IMR-90 (cell line): ENCODE measurements around the gene DACT2. TPM values are rescaled to one million over a fixed set of nuclear protein-coding genes. Genes with fewer than 3 reads are reported as not detected.

ENCODE experiments used
- ATAC-seq: fragments of 200-7000 bp; cut with Tn5 transposase; 2 replicates; pipeline ENCODE4 v1.9.1; 2020; ENCODE audit warnings: low read depth, mild to moderate bottlenecking, moderate library complexity
- BruUV-seq: library from RNA; stranded (reverse); fragments of 400-500 nt; replicated peaks from 2 replicates; lab custom pipeline; 2021; lab: Mats Ljungman, UMichigan
- CTCF ChIA-PET: fragments of 300-600 bp; formaldehyde crosslinking; extraction: SDS; loops from one replicate; lab custom pipeline; 2021; ENCODE audit warnings: antibody characterized with exemption; lab: Yijun Ruan, JAX
- POLR2A ChIA-PET: fragments of 300-600 bp; sonication (Branson Sonifier 250); formaldehyde crosslinking; loops from one replicate; lab custom pipeline; 2022; ENCODE audit warnings: antibody characterized with exemption; ENCODE audit not compliant: unreplicated experiment; lab: Charles Lee
- DNase-seq: peaks from one replicate; pipeline ENCODE4 v3.0.0; 2013
- H2AFZ ChIP-seq: replicated peaks from 2 replicates; pipeline ENCODE3; 2013; ENCODE audit warnings: low read length, mild to moderate bottlenecking; ENCODE audit not compliant: poor library complexity
- H2AK5ac ChIP-seq: 2 replicates; pipeline ENCODE4 v1.6.1; 2013; ENCODE audit warnings: low read depth, low read length, inconsistent platforms
- H2AK9ac ChIP-seq: replicated peaks from 2 replicates; pipeline ENCODE3; 2013; ENCODE audit warnings: mild to moderate bottlenecking, low read depth, low read length, moderate library complexity; ENCODE audit not compliant: poor library complexity
- H2BK120ac ChIP-seq: 2 replicates; pipeline ENCODE4 v1.6.1; 2013; ENCODE audit warnings: low read depth, low read length, inconsistent platforms
- H2BK15ac ChIP-seq: 3 replicates; pipeline ENCODE4 v1.6.1; 2013; ENCODE audit warnings: low read depth, low read length, inconsistent platforms
- H2BK20ac ChIP-seq: 2 replicates; pipeline ENCODE4 v1.6.1; 2013; ENCODE audit warnings: low read depth, mild to moderate bottlenecking, inconsistent platforms, low read length, moderate library complexity
- H2BK5ac ChIP-seq: 2 replicates; pipeline ENCODE4 v1.6.1; 2013; ENCODE audit warnings: mild to moderate bottlenecking, low read depth, low read length, inconsistent platforms; ENCODE audit not compliant: poor library complexity, severe bottlenecking
- H3K14ac ChIP-seq: replicated peaks from 2 replicates; pipeline ENCODE4 v1.6.1; 2013; ENCODE audit warnings: low read depth, low read length, inconsistent platforms
- H3K18ac ChIP-seq: 2 replicates; pipeline ENCODE4 v1.6.1; 2013; ENCODE audit warnings: low read depth, low read length, control low read depth
- H3K23ac ChIP-seq: 2 replicates; pipeline ENCODE4 v1.6.1; 2013; ENCODE audit warnings: low read depth, low read length, inconsistent platforms
- H3K27ac ChIP-seq: 2 replicates; pipeline ENCODE4 v1.5.1; 2013; ENCODE audit warnings: mild to moderate bottlenecking, control low read depth, low read length; ENCODE audit not compliant: insufficient read depth
- H3K27me3 ChIP-seq: 2 replicates; pipeline ENCODE4 v1.6.1; 2013; ENCODE audit warnings: low read length; ENCODE audit not compliant: control insufficient read depth, insufficient read depth
- H3K36me3 ChIP-seq: 2 replicates; pipeline ENCODE4 v1.6.1; 2013; ENCODE audit warnings: low read length, mixed read lengths; ENCODE audit not compliant: control insufficient read depth, insufficient read depth
- H3K4ac ChIP-seq: 2 replicates; pipeline ENCODE4 v1.6.1; 2013; ENCODE audit warnings: low read depth, low read length, inconsistent platforms
- H3K4me1 ChIP-seq: 2 replicates; pipeline ENCODE4 v1.6.1; 2013; ENCODE audit warnings: low read length, mixed read lengths; ENCODE audit not compliant: control insufficient read depth, insufficient read depth
- H3K4me2 ChIP-seq: 2 replicates; pipeline ENCODE4 v1.6.1; 2013; ENCODE audit warnings: low read depth, mild to moderate bottlenecking, control low read depth, low read length, moderate library complexity
- H3K4me3 ChIP-seq: 2 replicates; pipeline ENCODE4 v1.5.1; 2013; ENCODE audit warnings: low read depth, mild to moderate bottlenecking, control low read depth, low read length, moderate library complexity; ENCODE audit not compliant: insufficient read depth
- H3K56ac ChIP-seq: 2 replicates; pipeline ENCODE4 v1.6.1; 2013; ENCODE audit warnings: low read length, inconsistent platforms; ENCODE audit not compliant: insufficient read depth; ENCODE audit errors: extremely low read depth
- H3K79me1 ChIP-seq, 2 experiments: 2 replicates each; pipeline ENCODE4 v1.6.1; 2013; ENCODE audit warnings: low read length in 2 of 2, inconsistent platforms in 1 of 2, low read depth in 1 of 2
- H3K9ac ChIP-seq: 2 replicates; pipeline ENCODE4 v1.6.1; 2013; ENCODE audit warnings: low read depth, low read length, control low read depth
- H3K9me1 ChIP-seq: 2 replicates; pipeline ENCODE4 v1.6.1; 2013; ENCODE audit warnings: low read length, inconsistent platforms; ENCODE audit not compliant: insufficient read depth
- H3K9me3 ChIP-seq: 2 replicates; pipeline ENCODE4 v1.6.1; 2013; ENCODE audit warnings: low read length; ENCODE audit not compliant: control insufficient read depth, insufficient read depth
- H4K20me1 ChIP-seq: 2 replicates; pipeline ENCODE4 v1.6.1; 2013; ENCODE audit warnings: low read length, inconsistent platforms; ENCODE audit not compliant: insufficient read depth
- H4K5ac ChIP-seq: 2 replicates; pipeline ENCODE4 v1.6.1; 2013; ENCODE audit warnings: mild to moderate bottlenecking, low read depth, low read length, control low read depth
- H4K8ac ChIP-seq, 2 experiments: 2 replicates each; pipeline ENCODE4 v1.6.1; 2013; ENCODE audit warnings: low read depth in 2 of 2, low read length in 2 of 2, control low read depth in 1 of 2, inconsistent platforms in 1 of 2
- H4K91ac ChIP-seq: 2 replicates; pipeline ENCODE4 v1.6.1; 2013; ENCODE audit warnings: low read depth, low read length, inconsistent platforms; ENCODE audit not compliant: insufficient read depth
- BHLHE40 ChIP-seq: fragments of 150-350 bp; IDR thresholded peaks from 2 replicates; pipeline ENCODE4 v1.6.1; 2016; ENCODE audit warnings: mild to moderate bottlenecking, low read depth, low read length
- CEBPB ChIP-seq: IDR thresholded peaks from 2 replicates; pipeline ENCODE4 v1.6.1; 2012; ENCODE audit warnings: low read depth, low read length, improper control_type of control experiment
- CHD1 ChIP-seq: IDR thresholded peaks from 2 replicates; pipeline ENCODE4 v1.6.1; 2012; ENCODE audit warnings: low read depth, low read length, improper control_type of control experiment
- CTCF ChIP-seq: conservative IDR thresholded peaks from 2 replicates; pipeline ENCODE4 v1.5.1; 2012; ENCODE audit warnings: mild to moderate bottlenecking, low read depth, low read length, improper control_type of control experiment
- ELK1 ChIP-seq: fragments of 150-350 bp; IDR thresholded peaks from 2 replicates; pipeline ENCODE4 v1.6.1; 2016; ENCODE audit warnings: low read depth, mild to moderate bottlenecking, low read length, moderate library complexity, borderline replicate concordance
- FOS ChIP-seq: fragments of 150-350 bp; IDR thresholded peaks from 2 replicates; pipeline ENCODE4 v1.6.1; 2016; ENCODE audit warnings: low read depth, low read length
- MAFK ChIP-seq: IDR thresholded peaks from 2 replicates; pipeline ENCODE4 v1.6.1; 2012; ENCODE audit warnings: low read depth, low read length, improper control_type of control experiment
- MAZ ChIP-seq: IDR thresholded peaks from 2 replicates; pipeline ENCODE4 v1.6.1; 2012; ENCODE audit warnings: low read depth, mild to moderate bottlenecking, low read length, improper control_type of control experiment, moderate library complexity, borderline replicate concordance
- MXI1 ChIP-seq: IDR thresholded peaks from 2 replicates; pipeline ENCODE4 v1.6.1; 2012; ENCODE audit warnings: low read depth, mild to moderate bottlenecking, low read length, moderate library complexity, borderline replicate concordance
- NFE2L2 ChIP-seq: fragments of 150-350 bp; IDR thresholded peaks from 2 replicates; pipeline ENCODE4 v1.6.1; 2016; ENCODE audit warnings: low read depth, mild to moderate bottlenecking, low read length
- POLR2A ChIP-seq: IDR thresholded peaks from 2 replicates; pipeline ENCODE4 v1.6.1; 2012; ENCODE audit warnings: mild to moderate bottlenecking, low read depth, low read length
- RAD21 ChIP-seq: IDR thresholded peaks from 2 replicates; pipeline ENCODE4 v1.6.1; 2012; ENCODE audit warnings: low read length, improper control_type of control experiment
- RCOR1 ChIP-seq: IDR thresholded peaks from 2 replicates; pipeline ENCODE4 v1.6.1; 2012; ENCODE audit warnings: mild to moderate bottlenecking, low read length, improper control_type of control experiment; ENCODE audit not compliant: insufficient replicate concordance
- RFX5 ChIP-seq: IDR thresholded peaks from 2 replicates; pipeline ENCODE4 v1.8.0; 2012; ENCODE audit warnings: low read depth, mild to moderate bottlenecking, low read length, moderate library complexity
- SMC3 ChIP-seq: fragments of 150-350 bp; IDR thresholded peaks from 2 replicates; pipeline ENCODE4 v1.6.1; 2016; ENCODE audit warnings: low read depth, mild to moderate bottlenecking, antibody characterized with exemption, low read length, moderate library complexity
- WGBS, 2 experiments: methylation state at CpG; one replicate each; pipeline versions ENCODE4 v1.1.5 to v1.1.7; 2013; ENCODE audit warnings: missing lambda C conversion rate in 2 of 2; ENCODE audit not compliant: insufficient read length in 1 of 2; ENCODE audit errors: extremely low coverage in 2 of 2; 5-methylcytosine and 5-hydroxymethylcytosine counted together
- dilution Hi-C: fragments of 300-500 bp; cut with HindIII; formaldehyde crosslinking; loops from one replicate; pipeline ENCODE4 v1.14.3; 2018; ENCODE audit warnings: low sequenced_read_pairs; ENCODE audit not compliant: unreplicated experiment
- in situ Hi-C: fragments of 300-500 bp; cut with MboI; formaldehyde crosslinking; loops from 3 replicates; pipeline ENCODE4 v1.14.3; 2019; ENCODE audit warnings: low sequenced_read_pairs, inconsistent platforms, mixed read lengths
- intact Hi-C: fragments of 100-400 bp; cut with micrococcal nuclease; formaldehyde crosslinking; loops from 2 replicates; pipeline ENCODE4 v1.10.0; 2022
- polyA plus RNA-seq, 3 experiments: library from polyadenylated mRNA; depleted of rRNA; stranded (reverse); fragments of >200 nt; gene quantifications; 2 replicates each; pipeline ENCODE4 v1.2.3, GENCODE V29; 2012; ENCODE audit warnings: low replicate concordance in 1 of 3
- total RNA-seq: library from RNA; depleted of rRNA; stranded (reverse); fragments of >200 nt; gene quantifications from 2 replicates; pipeline ENCODE4 v1.2.3, GENCODE V29; 2012
- TF ChIP-seq, protein P1 (sequence below): fragments of 150-350 bp; IDR thresholded peaks from 2 replicates; pipeline ENCODE4 v1.6.1; 2017; ENCODE audit warnings: mild to moderate bottlenecking, antibody characterized with exemption, low read length, low read depth

Gene DACT2
- total and polyA plus RNA-seq, 2 of the 4 experiments (the other 2 are of a cell fraction) = not detected

DNA sequence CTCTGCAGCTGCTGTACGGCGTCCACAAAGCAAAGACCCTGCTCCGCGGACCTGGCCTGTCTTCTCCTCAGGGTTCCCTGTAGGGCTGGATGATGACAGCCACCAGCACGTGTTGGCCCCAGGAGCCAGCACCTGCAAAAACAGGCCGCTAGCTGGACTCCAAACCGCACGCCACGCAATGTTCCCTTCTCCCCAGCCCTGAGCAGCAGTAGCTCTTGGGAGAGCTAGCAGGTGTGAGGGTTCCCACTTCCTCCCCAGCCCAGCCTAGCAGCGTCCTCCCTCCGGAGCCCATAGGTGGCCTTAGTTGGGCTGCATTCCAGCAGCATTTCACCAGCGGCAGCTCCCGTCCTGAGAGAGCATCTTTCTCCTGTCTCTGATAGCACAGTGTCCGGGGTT lies 42.3 kb downstream of the DACT2 start:
- in situ Hi-C loops (no loop called here), dilution Hi-C loops (no loop called here), intact Hi-C loops (no loop called here)
- Histone ChIP-seq H3K4me2 (no peak overlapping the region), H3K79me1 (no peaks in the 10 kb centered on the region), H3K9me3 (peaks cover 67% of the 10 kb centered on the region), H4K20me1 (no peaks in the 10 kb centered on the region), H4K5ac (no peak overlapping the region), H3K4me1 (no peaks in the 10 kb centered on the region), H3K18ac (no peak overlapping the region), H3K9ac (no peak overlapping the region), H2BK15ac (no peak overlapping the region), H2BK120ac (no peak overlapping the region), H3K14ac (no peak overlapping the region), H4K91ac (no peak overlapping the region), H2AK5ac (no peak overlapping the region), H2BK5ac (no peak overlapping the region), H3K27me3 (no peaks in the 10 kb centered on the region), H3K36me3 (no peaks in the 10 kb centered on the region), H2BK20ac (no peak overlapping the region), H3K9me1 (no peaks in the 10 kb centered on the region), H3K56ac (no peak overlapping the region), H3K23ac (no peak overlapping the region), H3K4me3 (no peak overlapping the region), H2AK9ac (no peak overlapping the region), H3K27ac (no peak overlapping the region), H4K8ac (no peak overlapping the region), H3K4ac (no peak overlapping the region), H2AFZ (peak overlapping the region; percentile 14)
- no peak for TF ChIP-seq MAZ
- no peak for TF ChIP-seq MAFK
- TF ChIP-seq SMC3 = no peak
- TF ChIP-seq BHLHE40 = no peak
- no peak for TF ChIP-seq CTCF
- no peak for TF ChIP-seq MXI1
- TF ChIP-seq RFX5 = no peak
- no peak for TF ChIP-seq RAD21
- TF ChIP-seq POLR2A = no peak
- no peak for TF ChIP-seq NFE2L2
- no peak for TF ChIP-seq CEBPB
- TF ChIP-seq, protein P1, sequence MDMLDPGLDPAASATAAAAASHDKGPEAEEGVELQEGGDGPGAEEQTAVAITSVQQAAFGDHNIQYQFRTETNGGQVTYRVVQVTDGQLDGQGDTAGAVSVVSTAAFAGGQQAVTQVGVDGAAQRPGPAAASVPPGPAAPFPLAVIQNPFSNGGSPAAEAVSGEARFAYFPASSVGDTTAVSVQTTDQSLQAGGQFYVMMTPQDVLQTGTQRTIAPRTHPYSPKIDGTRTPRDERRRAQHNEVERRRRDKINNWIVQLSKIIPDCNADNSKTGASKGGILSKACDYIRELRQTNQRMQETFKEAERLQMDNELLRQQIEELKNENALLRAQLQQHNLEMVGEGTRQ = no peak
- no peak for TF ChIP-seq CHD1
- no peak for TF ChIP-seq ELK1
- TF ChIP-seq FOS = no peak
- no peak for TF ChIP-seq RCOR1
- no TSS peak for BruUV-seq
- no peak for ATAC-seq
- CTCF ChIA-PET = no interaction called here
- WGBS, 2 experiments = 42% methylated on average over 3 of the region's 14 CpGs; no CpG with 5 or more reads in 1 of the 2 experiments
- DNase-seq = no peak
- POLR2A ChIA-PET = no interaction called here
